IPS DF 6.9 (cell line): Measurements from ENCODE around the gene MARK3.

ENCODE experiments used
- DNase-seq: peaks from one replicate; pipeline ENCODE4 v3.0.0-alpha.2; 2013; ENCODE audit warnings: low read depth, low spot score
- H3K27ac ChIP-seq: one replicate; pipeline ENCODE4 v1.5.1; 2013; ENCODE audit warnings: low read length, control low read depth
- H3K27me3 ChIP-seq: 2 replicates; pipeline ENCODE4 v1.6.1; 2013; ENCODE audit warnings: mild to moderate bottlenecking, low read length; ENCODE audit not compliant: control insufficient read depth, insufficient read depth
- H3K36me3 ChIP-seq: 2 replicates; pipeline ENCODE4 v1.6.1; 2013; ENCODE audit warnings: low read length; ENCODE audit not compliant: control insufficient read depth, insufficient read depth
- H3K4me1 ChIP-seq: 2 replicates; pipeline ENCODE4 v1.6.1; 2013; ENCODE audit warnings: low read length; ENCODE audit not compliant: control insufficient read depth, insufficient read depth
- H3K4me3 ChIP-seq: 2 replicates; pipeline ENCODE4 v1.5.1; 2013; ENCODE audit warnings: mild to moderate bottlenecking, low read length
- H3K9me3 ChIP-seq: 2 replicates; pipeline ENCODE4 v1.6.1; 2013; ENCODE audit warnings: low read length, inconsistent platforms; ENCODE audit not compliant: control insufficient read depth, insufficient read depth
- WGBS: extraction: QIAGEN DNeasy Blood & Tissue Kit; methylation state at CpG from one replicate; pipeline ENCODE4 v1.1.7; 2013; ENCODE audit warnings: mixed read lengths, missing lambda C conversion rate; ENCODE audit not compliant: insufficient read length, insufficient coverage; 5-methylcytosine and 5-hydroxymethylcytosine counted together

Gene MARK3

DNA sequence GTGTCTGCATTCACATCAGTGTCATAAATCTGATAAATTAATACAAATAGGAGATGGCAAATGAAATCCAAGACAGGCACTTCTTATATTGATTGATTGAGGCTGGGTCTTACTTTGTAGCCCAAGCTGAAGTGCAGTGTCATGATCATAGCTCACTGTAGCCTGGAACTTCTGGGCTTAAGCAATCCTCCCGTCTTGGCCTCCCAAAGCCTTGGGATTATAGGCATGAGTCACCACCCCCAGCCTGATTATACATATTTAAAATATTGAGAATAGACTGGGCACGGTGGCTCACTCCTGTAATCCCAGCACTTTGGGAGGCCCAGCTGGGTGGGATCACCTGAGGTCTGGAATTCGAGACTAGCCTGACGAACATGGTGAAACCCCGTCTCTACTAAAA, 51.3 kb downstream of the MARK3 start:
- no CpG with 5 or more reads among the region's 5 CpGs for WGBS

DNA sequence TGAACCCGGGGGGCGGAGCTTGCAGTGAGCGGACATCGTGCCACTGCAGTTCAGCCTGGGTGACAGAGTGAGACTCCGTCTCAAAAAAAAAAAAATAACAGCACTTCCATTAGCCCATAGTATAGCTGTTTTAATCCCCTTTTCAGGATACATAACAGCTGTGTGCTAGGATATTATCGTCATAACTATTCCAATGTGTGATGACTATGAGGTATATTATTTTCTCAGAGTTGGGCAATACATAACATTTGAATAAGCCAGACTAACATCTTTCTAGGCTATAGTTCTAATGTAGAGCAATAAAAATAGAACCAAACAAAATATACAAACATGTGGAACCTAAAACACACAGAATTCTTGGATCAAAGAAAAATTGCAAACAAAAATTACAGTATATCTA, 57.1 kb downstream of the MARK3 start:
- H3K4me3 ChIP-seq = no peak overlapping the region
- H3K9me3 ChIP-seq = no peaks in the 10 kb centered on the region
- no peak for DNase-seq
- H3K36me3 ChIP-seq = no peaks in the 10 kb centered on the region
- WGBS = no CpG with 5 or more reads among the region's 6 CpGs
- H3K27ac ChIP-seq = no peak overlapping the region
- H3K4me1 ChIP-seq = no peaks in the 10 kb centered on the region
- H3K27me3 ChIP-seq = no peaks in the 10 kb centered on the region

More for the DNA sequence above, 51.3 kb downstream of the MARK3 start:
- no peaks in the 10 kb centered on the region for H3K9me3 ChIP-seq
- no peaks in the 10 kb centered on the region for H3K27me3 ChIP-seq
- no peaks in the 10 kb centered on the region for H3K4me1 ChIP-seq
- H3K36me3 ChIP-seq = no peaks in the 10 kb centered on the region; the same call in 1 of the 2 replicates
- no peak for DNase-seq
- no peak overlapping the region for H3K27ac ChIP-seq
- no peak overlapping the region for H3K4me3 ChIP-seq

DNA sequence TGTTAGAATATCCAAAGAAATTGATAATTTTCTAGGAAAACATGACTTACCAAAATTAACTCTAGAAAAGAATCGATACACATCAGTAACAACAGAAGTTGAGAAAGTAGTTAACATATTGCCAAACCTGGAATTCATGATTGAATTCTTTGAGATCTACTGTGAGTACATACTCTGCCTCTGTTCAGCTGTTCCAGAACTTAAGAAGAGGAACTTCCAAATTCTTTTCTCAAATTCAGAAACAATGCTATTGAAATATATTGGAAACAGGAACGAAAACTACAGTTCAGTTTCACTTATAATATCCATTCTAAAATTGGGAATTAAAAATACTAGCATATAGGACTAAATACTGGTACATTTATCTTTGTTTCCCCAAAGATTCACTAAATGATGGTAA, 57.9 kb downstream of the MARK3 start:
- no peaks in the 10 kb centered on the region for H3K27me3 ChIP-seq
- H3K27ac ChIP-seq = no peak overlapping the region
- DNase-seq = no peak
- H3K4me1 ChIP-seq = 0 out of 2 replicates have a peak, but pooled peaks cover 2% of the 10 kb centered on the region
- no peaks in the 10 kb centered on the region for H3K36me3 ChIP-seq
- no peaks in the 10 kb centered on the region for H3K9me3 ChIP-seq
- WGBS = no CpG with 5 or more reads among the region's 2 CpGs
- H3K4me3 ChIP-seq = no peak overlapping the region

DNA sequence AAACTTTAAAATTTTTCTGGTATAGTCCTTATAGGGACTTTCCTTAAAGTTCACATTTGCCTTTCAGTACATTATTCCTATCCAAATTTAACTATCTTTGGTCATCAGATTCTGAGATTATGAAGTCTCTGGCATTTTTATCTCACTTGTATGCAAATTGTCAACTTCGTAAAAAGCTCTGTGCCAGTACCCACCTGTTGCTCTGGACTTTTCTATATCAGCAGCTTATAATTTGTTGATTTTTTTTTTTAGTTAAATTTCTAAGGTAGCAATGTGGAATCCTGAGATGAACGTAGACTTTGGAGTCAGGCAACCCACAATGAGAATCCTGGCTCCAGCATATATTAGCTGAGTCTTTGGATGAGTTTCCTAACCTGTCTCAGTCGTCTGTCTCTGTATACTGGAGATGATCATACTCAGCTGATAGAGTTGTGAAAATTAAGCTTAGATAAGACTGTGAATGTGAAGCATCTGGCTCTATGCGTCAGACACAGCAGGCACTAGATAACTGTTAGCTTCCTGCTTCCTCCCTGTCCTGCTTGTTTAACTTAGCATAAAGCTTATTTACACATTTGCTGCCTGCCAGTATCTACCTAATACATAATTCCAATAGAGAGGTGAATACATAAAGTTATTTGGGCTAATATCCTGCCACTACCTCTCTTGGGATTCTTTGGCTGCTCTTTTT, 59.8 kb downstream of the MARK3 start:
- no peaks in the 10 kb centered on the region for H3K27me3 ChIP-seq
- H3K4me3 ChIP-seq = no peak overlapping the region
- no peaks in the 10 kb centered on the region for H3K9me3 ChIP-seq
- no peak for DNase-seq
- no peaks in the 10 kb centered on the region for H3K36me3 ChIP-seq
- no peak overlapping the region for H3K27ac ChIP-seq
- WGBS = no CpG with 5 or more reads among the region's 4 CpGs
- 0 out of 2 replicates have a peak, but pooled peaks cover 2% of the 10 kb centered on the region for H3K4me1 ChIP-seq

GRCh38 chr14:103445806-103446205, 60.6 kb downstream of the MARK3 start:
- H3K27ac ChIP-seq = no peak overlapping the region
- H3K9me3 ChIP-seq = no peaks in the 10 kb centered on the region
- no peaks in the 10 kb centered on the region for H3K27me3 ChIP-seq
- no peak overlapping the region for H3K4me3 ChIP-seq
- no CpG with 5 or more reads among the region's 3 CpGs for WGBS
- 0 out of 2 replicates have a peak, but pooled peaks cover 2% of the 10 kb centered on the region for H3K4me1 ChIP-seq
- no peaks in the 10 kb centered on the region for H3K36me3 ChIP-seq
- DNase-seq = no peak

GRCh38 chr14:103448097-103448496, 62.9 kb downstream of the MARK3 start:
- Histone ChIP-seq H3K27ac (no peak overlapping the region), H3K4me1 (0 out of 2 replicates have a peak, but pooled peaks cover 2% of the 10 kb centered on the region), H3K27me3 (no peaks in the 10 kb centered on the region), H3K36me3 (no peaks in the 10 kb centered on the region), H3K9me3 (no peaks in the 10 kb centered on the region), H3K4me3 (no peak overlapping the region)
- whole genome bisulfite sequencing = no CpG with 5 or more reads among the region's 2 CpGs
- no peak for DNase-seq

- DNase-seq = no peak
- H3K4me3 ChIP-seq = no peak overlapping the region
- H3K27me3 ChIP-seq = no peaks in the 10 kb centered on the region
- H3K27ac ChIP-seq = no peak overlapping the region
- WGBS = no CpG with 5 or more reads among the region's 2 CpGs
- H3K9me3 ChIP-seq = no peaks in the 10 kb centered on the region
- H3K36me3 ChIP-seq = no peaks in the 10 kb centered on the region
- H3K4me1 ChIP-seq = 0 out of 2 replicates have a peak, but pooled peaks cover 2% of the 10 kb centered on the region
These were observed 64.5 kb downstream of the MARK3 start for GRCh38 chr14:103449634-103450161.

DNA sequence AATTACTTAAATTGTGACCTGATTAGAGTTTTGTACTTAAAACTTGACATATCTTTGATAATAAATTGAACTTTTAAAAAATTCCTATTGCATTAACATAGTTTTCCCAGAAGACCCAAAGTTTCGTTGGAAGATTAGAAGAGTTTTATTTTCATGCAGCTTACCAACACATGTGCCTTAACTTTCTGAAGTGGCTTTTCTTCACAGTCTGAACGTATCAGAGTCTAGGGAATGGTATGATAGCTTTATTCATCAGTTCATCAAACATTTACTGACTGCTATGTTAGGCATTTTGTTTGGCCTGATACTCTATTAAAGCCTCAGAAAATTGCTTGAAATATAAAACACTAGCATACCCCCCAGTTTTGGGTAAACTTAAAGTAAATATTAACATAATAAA, 65.2 kb downstream of the MARK3 start:
- Histone ChIP-seq H3K4me3 (no peak overlapping the region), H3K27ac (no peak overlapping the region), H3K36me3 (no peaks in the 10 kb centered on the region), H3K9me3 (no peaks in the 10 kb centered on the region), H3K4me1 (0 out of 2 replicates have a peak, but pooled peaks cover 2% of the 10 kb centered on the region), H3K27me3 (no peaks in the 10 kb centered on the region)
- DNase-seq = no peak
- WGBS = no CpG with 5 or more reads among the region's 2 CpGs

- Histone ChIP-seq H3K27me3 (no peaks in the 10 kb centered on the region), H3K4me3 (no peak overlapping the region), H3K27ac (no peak overlapping the region), H3K9me3 (no peaks in the 10 kb centered on the region), H3K4me1 (0 out of 2 replicates have a peak, but pooled peaks cover 2% of the 10 kb centered on the region), H3K36me3 (no peaks in the 10 kb centered on the region)
- DNase-seq = no peak
These were observed 66.2 kb downstream of the MARK3 start for GRCh38 chr14:103451401-103451800.

- WGBS = no CpG with 5 or more reads among the region's 6 CpGs
These were observed 68.6 kb downstream of the MARK3 start for GRCh38 chr14:103453791-103454190.

More at GRCh38 chr14:103453791-103454190, 68.6 kb downstream of the MARK3 start:
- no peaks in the 10 kb centered on the region for H3K4me1 ChIP-seq
- H3K9me3 ChIP-seq = no peaks in the 10 kb centered on the region
- no peaks in the 10 kb centered on the region for H3K27me3 ChIP-seq
- DNase-seq = no peak
- no peak overlapping the region for H3K27ac ChIP-seq
- no peaks in the 10 kb centered on the region for H3K36me3 ChIP-seq
- H3K4me3 ChIP-seq = no peak overlapping the region
